ENCODE measurements around the gene HPCAL1. TPM values are rescaled to one million over a fixed set of nuclear protein-coding genes. Genes with fewer than 3 reads are reported as not detected.

HPCAL1 gene
- polyA plus RNA-seq, 1 donor from 2014 or later: 63.4 TPM

DNA sequence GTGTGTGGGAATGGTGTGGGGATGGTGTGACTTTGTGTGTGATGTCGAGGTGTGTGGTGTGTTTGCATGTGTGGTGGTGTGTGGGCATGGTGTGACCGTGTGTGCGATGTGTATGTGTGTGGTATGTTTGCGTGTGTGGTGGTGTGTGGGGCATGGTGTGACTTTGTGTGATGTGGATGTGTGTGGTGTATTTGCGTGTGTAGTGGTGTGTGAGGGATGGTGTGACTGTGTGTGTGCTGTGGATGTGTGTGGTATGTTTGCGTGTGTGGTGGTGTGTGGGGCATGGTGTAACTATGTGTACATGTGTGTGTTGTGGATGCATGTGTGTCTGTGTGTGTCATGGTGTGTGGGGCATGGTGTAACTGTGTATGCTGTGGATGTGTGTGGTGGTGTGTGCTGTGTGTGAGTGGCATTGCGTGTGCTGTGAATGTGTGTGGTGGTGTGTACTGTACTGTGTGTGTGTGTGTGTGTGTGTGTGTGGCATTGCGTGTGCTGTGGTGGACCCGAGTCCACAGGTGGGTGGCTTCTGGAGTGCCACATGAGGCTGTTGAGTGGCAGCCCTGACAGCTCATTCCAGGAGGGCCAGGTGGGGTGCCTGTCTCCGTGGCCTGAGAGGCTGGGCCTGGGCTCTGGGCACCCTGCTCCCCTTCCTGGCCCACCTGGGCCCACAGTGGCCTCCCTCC is 130.7 kb downstream of the HPCAL1 start:
- H3K79me2 ChIP-seq (replicated peaks; ENCODE audit: insufficient read depth, low read length): no peaks in the 10 kb centered on the region
- H3K9me2 ChIP-seq (ENCODE audit: insufficient read depth, low read length): no peaks in the 10 kb centered on the region
- H3K9ac ChIP-seq (ENCODE audit: low read length): no peak overlapping the region
- no peak overlapping the region for H3K4me3 ChIP-seq (ENCODE audit: low read length)
- no peak overlapping the region for H2AFZ ChIP-seq (ENCODE audit: low read depth, low read length)
- no peaks in the 10 kb centered on the region for H4K20me1 ChIP-seq (ENCODE audit: insufficient read depth)
- H3F3A ChIP-seq (ENCODE audit: insufficient read depth, low read length, poor library complexity, severe bottlenecking): no peaks in the 10 kb centered on the region
- no peaks in the 10 kb centered on the region for H3K36me3 ChIP-seq (ENCODE audit: insufficient read depth, low read length)
- H3K9me3 ChIP-seq (ENCODE audit: low read length): no peaks in the 10 kb centered on the region
- no peak overlapping the region for H3K27ac ChIP-seq (ENCODE audit: low read length)
- peaks cover 6% of the 10 kb centered on the region for H3K27me3 ChIP-seq (ENCODE audit: insufficient read depth, low read depth, low read length)
- no peak overlapping the region for H3K4me2 ChIP-seq (ENCODE audit: low read length)
- TF ChIP-seq TAF1 (IDR thresholded peaks at IDR 0.05; ENCODE audit: low read depth) (no peak), MXI1 (conservative IDR thresholded peaks at IDR 0.05; ENCODE audit: poor library complexity, severe bottlenecking) (no peak), EP300 (conservative IDR thresholded peaks at IDR 0.05; ENCODE audit: poor library complexity, severe bottlenecking) (no peak), RAD21 (conservative IDR thresholded peaks at IDR 0.05) (no peak), SMC3 (conservative IDR thresholded peaks at IDR 0.05; ENCODE audit: poor library complexity) (no peak), POLR2AphosphoS5 (IDR thresholded peaks at IDR 0.05) (no peak), EZH2 (IDR thresholded peaks at IDR 0.05; ENCODE audit: borderline replicate concordance, insufficient read depth, low read length, poor library complexity, severe bottlenecking) (no peak)
- TF ChIP-seq, protein P1, sequence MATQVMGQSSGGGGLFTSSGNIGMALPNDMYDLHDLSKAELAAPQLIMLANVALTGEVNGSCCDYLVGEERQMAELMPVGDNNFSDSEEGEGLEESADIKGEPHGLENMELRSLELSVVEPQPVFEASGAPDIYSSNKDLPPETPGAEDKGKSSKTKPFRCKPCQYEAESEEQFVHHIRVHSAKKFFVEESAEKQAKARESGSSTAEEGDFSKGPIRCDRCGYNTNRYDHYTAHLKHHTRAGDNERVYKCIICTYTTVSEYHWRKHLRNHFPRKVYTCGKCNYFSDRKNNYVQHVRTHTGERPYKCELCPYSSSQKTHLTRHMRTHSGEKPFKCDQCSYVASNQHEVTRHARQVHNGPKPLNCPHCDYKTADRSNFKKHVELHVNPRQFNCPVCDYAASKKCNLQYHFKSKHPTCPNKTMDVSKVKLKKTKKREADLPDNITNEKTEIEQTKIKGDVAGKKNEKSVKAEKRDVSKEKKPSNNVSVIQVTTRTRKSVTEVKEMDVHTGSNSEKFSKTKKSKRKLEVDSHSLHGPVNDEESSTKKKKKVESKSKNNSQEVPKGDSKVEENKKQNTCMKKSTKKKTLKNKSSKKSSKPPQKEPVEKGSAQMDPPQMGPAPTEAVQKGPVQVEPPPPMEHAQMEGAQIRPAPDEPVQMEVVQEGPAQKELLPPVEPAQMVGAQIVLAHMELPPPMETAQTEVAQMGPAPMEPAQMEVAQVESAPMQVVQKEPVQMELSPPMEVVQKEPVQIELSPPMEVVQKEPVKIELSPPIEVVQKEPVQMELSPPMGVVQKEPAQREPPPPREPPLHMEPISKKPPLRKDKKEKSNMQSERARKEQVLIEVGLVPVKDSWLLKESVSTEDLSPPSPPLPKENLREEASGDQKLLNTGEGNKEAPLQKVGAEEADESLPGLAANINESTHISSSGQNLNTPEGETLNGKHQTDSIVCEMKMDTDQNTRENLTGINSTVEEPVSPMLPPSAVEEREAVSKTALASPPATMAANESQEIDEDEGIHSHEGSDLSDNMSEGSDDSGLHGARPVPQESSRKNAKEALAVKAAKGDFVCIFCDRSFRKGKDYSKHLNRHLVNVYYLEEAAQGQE (IDR thresholded peaks at IDR 0.05; ENCODE audit: borderline replicate concordance): no peak
- TF ChIP-seq, protein P2, sequence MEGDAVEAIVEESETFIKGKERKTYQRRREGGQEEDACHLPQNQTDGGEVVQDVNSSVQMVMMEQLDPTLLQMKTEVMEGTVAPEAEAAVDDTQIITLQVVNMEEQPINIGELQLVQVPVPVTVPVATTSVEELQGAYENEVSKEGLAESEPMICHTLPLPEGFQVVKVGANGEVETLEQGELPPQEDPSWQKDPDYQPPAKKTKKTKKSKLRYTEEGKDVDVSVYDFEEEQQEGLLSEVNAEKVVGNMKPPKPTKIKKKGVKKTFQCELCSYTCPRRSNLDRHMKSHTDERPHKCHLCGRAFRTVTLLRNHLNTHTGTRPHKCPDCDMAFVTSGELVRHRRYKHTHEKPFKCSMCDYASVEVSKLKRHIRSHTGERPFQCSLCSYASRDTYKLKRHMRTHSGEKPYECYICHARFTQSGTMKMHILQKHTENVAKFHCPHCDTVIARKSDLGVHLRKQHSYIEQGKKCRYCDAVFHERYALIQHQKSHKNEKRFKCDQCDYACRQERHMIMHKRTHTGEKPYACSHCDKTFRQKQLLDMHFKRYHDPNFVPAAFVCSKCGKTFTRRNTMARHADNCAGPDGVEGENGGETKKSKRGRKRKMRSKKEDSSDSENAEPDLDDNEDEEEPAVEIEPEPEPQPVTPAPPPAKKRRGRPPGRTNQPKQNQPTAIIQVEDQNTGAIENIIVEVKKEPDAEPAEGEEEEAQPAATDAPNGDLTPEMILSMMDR (IDR thresholded peaks at IDR 0.05; ENCODE audit: poor library complexity, severe bottlenecking): no peak

DNA sequence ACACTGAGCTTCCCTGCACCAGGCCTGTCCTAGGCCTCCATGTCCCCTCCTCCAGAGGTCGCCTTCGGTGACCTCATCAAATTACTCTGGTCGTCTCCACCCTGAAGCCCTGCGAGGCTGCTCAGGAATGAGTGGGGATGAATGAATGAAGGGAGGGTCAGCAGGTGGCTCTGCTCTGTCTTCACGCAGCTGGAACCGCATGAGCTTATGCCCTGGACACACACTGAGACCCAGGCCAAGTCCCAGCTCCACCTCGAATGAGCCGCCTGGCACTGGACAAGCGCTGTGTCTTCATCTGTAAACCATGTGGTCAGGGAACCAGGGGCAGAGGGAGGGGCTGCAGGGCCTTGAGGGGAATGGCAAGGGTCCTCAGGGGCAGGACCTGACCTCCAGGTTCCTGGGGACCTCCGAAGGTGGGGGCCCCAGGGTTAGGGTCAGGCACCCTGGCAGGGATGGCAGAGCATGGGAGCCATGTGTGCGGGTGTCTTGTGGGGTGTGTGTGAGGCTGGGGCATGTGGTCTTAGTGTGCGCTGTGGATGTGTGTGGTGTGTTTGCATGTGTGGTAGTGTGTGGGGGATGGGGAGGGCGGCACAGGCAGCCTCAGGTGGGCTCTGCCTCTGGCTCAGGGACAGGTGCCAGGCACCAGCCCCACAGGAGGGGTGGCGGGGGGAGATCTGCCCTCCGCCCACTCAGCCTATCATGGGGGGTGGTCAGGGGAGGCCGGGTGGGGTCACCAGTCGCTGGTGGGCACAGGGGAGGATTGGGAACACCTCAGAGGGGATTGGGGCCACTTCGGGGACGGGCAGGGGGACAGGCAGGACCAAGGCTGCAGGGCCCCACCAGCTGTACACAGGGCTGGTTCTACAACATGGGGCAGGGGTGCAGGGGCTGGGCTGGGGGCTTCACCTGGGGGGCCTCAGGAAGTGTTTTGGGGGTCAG is 131.5 kb downstream of the HPCAL1 start:
- Histone ChIP-seq H3K9me3 (ENCODE audit: low read length) (no peaks in the 10 kb centered on the region), H3F3A (ENCODE audit: insufficient read depth, low read length, poor library complexity, severe bottlenecking) (no peaks in the 10 kb centered on the region), H3K4me3 (ENCODE audit: low read length) (no peak overlapping the region), H3K9ac (ENCODE audit: low read length) (no peak overlapping the region), H3K9me2 (ENCODE audit: insufficient read depth, low read length) (no peaks in the 10 kb centered on the region), H2AFZ (ENCODE audit: low read depth, low read length) (no peak overlapping the region), H3K36me3 (ENCODE audit: insufficient read depth, low read length) (no peaks in the 10 kb centered on the region), H3K27me3 (ENCODE audit: insufficient read depth, low read depth, low read length) (peaks cover 6% of the 10 kb centered on the region), H4K20me1 (ENCODE audit: insufficient read depth) (no peaks in the 10 kb centered on the region), H3K4me2 (ENCODE audit: low read length) (no peak overlapping the region), H3K79me2 (replicated peaks; ENCODE audit: insufficient read depth, low read length) (no peaks in the 10 kb centered on the region), H3K27ac (ENCODE audit: low read length) (no peak overlapping the region)
- TF ChIP-seq POLR2AphosphoS5 (IDR thresholded peaks at IDR 0.05) (no peak), RAD21 (conservative IDR thresholded peaks at IDR 0.05) (no peak)
- TF ChIP-seq, protein P1 (IDR thresholded peaks at IDR 0.05; ENCODE audit: borderline replicate concordance): no peak
- TF ChIP-seq, protein P2 (IDR thresholded peaks at IDR 0.05; ENCODE audit: poor library complexity, severe bottlenecking): no peak
